HG03558 (cell line): ENCODE measurements around the gene POU3F4.

Experiments used
- ATAC-seq: cut with Tn5 transposase; IDR thresholded peaks from one replicate; pipeline ENCODE4 v1.9.1; 2021; ENCODE audit warnings: moderate number of reproducible peaks; ENCODE audit not compliant: unreplicated experiment; ENCODE audit errors: extremely low read depth

POU3F4 gene

DNA sequence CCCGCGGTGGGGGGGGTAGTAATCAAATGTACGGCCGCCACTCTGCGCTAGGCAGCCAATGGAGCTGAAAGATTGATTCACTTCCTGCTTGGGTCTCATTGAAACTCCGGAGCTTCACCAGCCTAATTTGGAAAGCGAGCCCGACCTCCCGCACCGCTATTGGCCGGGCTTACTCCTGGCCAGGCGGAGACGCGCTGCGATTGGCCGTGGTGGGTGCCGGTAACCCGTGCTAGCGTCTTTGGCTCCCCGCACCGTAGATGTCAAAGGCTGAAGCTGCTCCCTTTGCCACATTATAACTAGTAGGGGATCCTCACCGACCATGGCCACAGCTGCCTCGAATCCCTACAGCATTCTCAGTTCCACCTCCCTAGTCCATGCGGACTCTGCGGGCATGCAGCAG lies at the start of gene POU3F4:
POU3F4 (plus strand) TSS at position 285 of the 400 bp plus-strand sequence; CDS start at position 320, 35 bp downstream.
- no peak for ATAC-seq

DNA sequence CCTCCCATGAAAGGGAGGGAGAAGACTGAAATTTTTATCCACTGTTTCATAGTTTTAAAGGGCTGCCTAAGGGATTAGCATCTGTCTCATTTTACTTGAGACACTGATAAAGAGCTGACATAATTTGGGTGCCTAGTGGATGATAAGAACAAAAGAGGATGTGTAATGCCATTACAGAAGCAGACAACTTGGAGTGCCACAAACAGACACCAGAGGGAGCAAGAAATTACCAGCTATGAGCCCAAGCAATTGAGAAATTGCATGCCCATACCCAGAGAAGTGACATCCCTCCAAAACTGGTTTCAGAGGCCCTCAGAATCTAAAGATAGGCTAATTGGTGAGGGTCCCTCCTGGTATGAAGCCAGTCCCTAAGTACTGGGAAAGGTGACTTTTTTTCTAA lies 38.5 kb upstream of the POU3F4 start:
- ATAC-seq: no peak

GRCh38 chrX:83495898-83496297 lies 12.2 kb upstream of the POU3F4 start:
- no peak for ATAC-seq

- no peak for ATAC-seq
These were observed 7.1 kb upstream of the POU3F4 start for GRCh38 chrX:83501003-83501402.

DNA sequence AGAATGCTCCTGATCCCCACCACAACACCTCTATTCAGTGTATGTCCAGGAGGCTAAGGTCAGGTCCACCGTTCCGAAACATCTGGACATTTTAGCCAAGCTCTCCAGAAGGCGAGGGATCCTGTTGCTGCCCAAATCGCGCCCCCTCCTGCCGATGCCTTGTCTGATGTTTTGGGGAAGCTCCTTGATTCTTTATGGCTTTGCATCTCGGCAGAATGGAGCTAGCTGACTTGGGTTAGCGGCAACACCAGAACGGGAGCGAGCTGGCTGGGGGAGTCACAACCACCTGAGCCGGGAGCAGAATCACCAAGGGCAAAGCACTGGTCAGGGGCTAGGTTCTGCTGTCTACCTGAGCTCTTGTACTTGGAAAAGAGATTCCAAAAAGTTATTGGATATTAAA lies 6.6 kb upstream of the POU3F4 start:
- no peak for ATAC-seq

- no peak for ATAC-seq
These were observed 3.2 kb upstream of the POU3F4 start for GRCh38 chrX:83504721-83505479.

- ATAC-seq: no peak
These were observed 600 bp downstream of the POU3F4 start for GRCh38 chrX:83508526-83509253.

DNA sequence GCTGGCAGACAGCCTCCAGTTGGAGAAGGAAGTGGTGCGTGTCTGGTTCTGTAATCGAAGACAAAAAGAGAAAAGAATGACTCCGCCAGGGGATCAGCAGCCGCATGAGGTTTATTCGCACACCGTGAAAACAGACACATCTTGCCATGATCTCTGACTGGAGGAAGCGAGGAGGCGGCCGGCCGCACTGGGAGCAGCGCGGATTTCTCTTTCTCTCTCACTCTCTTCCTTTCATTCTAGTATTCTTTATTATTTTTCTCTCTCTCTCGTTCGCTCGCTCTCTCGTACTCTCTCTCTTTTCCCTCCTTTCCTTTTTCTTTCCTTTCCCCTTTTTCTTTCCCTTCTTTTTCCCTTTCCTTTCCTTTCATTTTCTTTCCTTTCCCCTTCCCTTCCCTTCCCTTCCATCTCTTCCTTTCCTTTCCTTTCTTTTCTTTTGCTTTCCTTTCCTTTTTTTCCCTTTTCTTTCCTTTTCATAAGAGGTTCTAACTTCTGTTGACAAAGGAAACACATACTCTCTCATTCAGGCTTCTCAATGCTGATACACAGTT lies 1.2 kb downstream of the POU3F4 start:
- ATAC-seq: no peak

GRCh38 chrX:83510510-83511062 lies 2.5 kb downstream of the POU3F4 start:
- no peak for ATAC-seq

DNA sequence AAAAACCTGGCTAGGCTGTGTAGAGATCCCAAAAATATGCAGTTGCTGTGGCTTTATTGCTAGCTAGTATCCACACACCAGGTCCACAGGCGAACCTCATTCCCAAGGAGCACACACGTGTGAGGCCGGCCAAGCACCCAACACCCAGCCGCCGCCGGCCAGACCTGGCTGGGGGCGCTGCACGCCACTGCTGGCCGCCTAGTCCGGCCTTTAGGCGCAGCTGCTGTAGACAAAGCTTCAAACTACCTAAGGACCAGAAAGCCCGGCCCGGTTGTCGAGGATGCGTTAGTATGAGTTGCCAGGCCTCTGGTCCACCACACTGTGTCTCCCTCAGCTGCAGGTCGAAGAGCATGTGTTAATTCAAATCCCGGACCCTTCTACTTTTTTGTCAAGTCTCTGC lies 3.1 kb downstream of the POU3F4 start:
- no peak for ATAC-seq

DNA sequence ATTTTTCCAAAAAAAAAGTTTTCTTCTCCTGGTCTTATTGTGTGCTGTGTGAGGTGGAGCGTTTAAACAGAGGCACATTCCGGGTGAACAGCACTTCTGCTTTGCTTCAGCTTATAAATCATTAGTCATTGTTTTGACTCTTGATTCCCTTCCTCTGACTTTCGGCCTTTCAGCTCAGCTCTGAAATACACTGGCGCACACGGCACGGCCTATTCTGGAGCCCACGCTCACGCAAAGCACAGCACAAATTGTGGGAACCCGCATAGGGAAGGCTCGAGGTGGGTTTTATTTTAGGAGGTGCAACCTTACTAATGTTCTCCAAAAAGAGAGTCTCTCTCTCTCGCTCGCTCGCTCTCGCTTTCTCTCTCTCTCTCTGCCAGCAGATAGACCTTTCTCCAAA lies 4.0 kb downstream of the POU3F4 start:
- ATAC-seq: no peak

DNA sequence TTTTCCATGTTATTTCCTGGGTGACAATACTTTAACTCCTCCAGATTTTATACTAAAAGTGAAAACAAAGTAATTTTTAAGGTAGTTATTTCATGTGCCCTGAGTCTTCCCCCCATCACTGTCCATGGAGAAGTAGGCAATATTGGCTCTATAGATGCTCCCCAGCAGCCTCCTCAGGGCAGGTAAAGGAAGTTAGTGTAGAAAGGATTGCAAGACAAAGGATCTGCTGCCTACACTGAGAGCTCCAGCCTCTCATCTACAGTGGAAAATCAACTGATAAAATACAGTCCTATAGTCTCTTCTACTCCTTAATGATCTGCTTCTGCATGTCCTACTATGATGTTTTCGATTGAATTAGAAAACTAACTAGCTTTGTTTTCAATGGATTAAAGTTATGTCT lies 8.5 kb downstream of the POU3F4 start:
- no peak for ATAC-seq

GRCh38 chrX:83521905-83522304 lies 13.8 kb downstream of the POU3F4 start:
- ATAC-seq: no peak

DNA sequence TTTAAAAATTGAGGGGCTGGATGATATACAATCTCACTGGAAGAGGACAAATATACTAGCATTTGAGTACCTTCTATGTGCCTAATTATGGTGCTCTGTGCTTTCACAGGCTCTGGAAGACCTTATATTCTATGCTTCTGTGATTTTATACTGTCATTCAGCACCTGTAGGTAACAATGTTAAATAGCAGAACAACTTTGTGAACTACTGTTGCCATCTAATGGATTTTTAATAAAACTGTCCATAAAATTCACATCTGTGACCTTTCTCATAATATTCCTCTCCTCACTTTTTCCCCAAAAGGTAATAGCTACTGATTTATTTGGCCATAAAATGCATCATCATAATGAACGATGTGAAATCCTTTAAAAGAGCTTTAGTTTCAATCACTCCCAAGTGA lies 21.9 kb downstream of the POU3F4 start:
- ATAC-seq: no peak

- ATAC-seq: no peak
These were observed 27.5 kb downstream of the POU3F4 start for GRCh38 chrX:83535417-83536196.
